ENCODE results near the gene SMC3. TPM values are rescaled to one million over a fixed set of nuclear protein-coding genes. Genes with fewer than 3 reads are reported as not detected.
A peak's percentile ranks its signal among the peaks of the same experiment; 100 is the strongest.

SMC3 gene
- total RNA-seq, 1 experiment from 2014 or later = 43.2 TPM

GRCh38 chr10:110549211-110549610, 18.3 kb upstream of the SMC3 start:
- H3K4me1 Mint-ChIP-seq (ENCODE audit: insufficient read depth, unreplicated experiment) = peaks cover 4% of the 10 kb centered on the region
- H3K9me3 Mint-ChIP-seq (ENCODE audit: unreplicated experiment) = no peaks in the 10 kb centered on the region
- CTCF ChIA-PET = interaction anchor here (0.7 to 7.0 kb wide), 9 partner anchors 14 to 317 kb away, joined by 3 to 85 read pairs (median 3); partner anchors contain the start of gene SMNDC1
- intact Hi-C loops (cut with micrococcal nuclease) = no loop called here
- no peaks in the 10 kb centered on the region for H3K36me3 Mint-ChIP-seq (ENCODE audit: insufficient read depth, unreplicated experiment)
- H3K27ac Mint-ChIP-seq (ENCODE audit: low read depth, unreplicated experiment) = no peak overlapping the region
- no peak for DNase-seq (ENCODE audit: unreplicated experiment)
- no peak overlapping the region for H3K4me3 Mint-ChIP-seq (ENCODE audit: unreplicated experiment)
- no TSS peak for BruUV-seq (replicated peaks)
- POLR2A ChIA-PET = interaction anchor here (0.9 to 1.4 kb wide), 6 partner anchors 11 to 280 kb away, joined by 3 to 7 read pairs (median 4); no protein-coding TSS in a partner anchor
- no peaks in the 10 kb centered on the region for H3K27me3 Mint-ChIP-seq (ENCODE audit: insufficient read depth, unreplicated experiment)
- no peak for TF ChIP-seq CTCF (IDR thresholded peaks at IDR 0.05; ENCODE audit: unreplicated experiment)

- ChIA-PET CTCF (no interaction called here), POLR2A (no interaction called here)
- DNase-seq (ENCODE audit: unreplicated experiment) = no peak
- Mint-ChIP-seq H3K36me3 (ENCODE audit: insufficient read depth, unreplicated experiment) (no peaks in the 10 kb centered on the region), H3K27me3 (ENCODE audit: insufficient read depth, unreplicated experiment) (no peaks in the 10 kb centered on the region), H3K9me3 (ENCODE audit: unreplicated experiment) (no peaks in the 10 kb centered on the region), H3K4me1 (ENCODE audit: insufficient read depth, unreplicated experiment) (peaks cover 4% of the 10 kb centered on the region), H3K4me3 (ENCODE audit: unreplicated experiment) (no peak overlapping the region), H3K27ac (ENCODE audit: low read depth, unreplicated experiment) (no peak overlapping the region)
- no peak for TF ChIP-seq CTCF (IDR thresholded peaks at IDR 0.05; ENCODE audit: unreplicated experiment)
- no TSS peak for BruUV-seq (replicated peaks)
- intact Hi-C loops (cut with micrococcal nuclease) = no loop called here
Measured at GRCh38 chr10:110553905-110554304, 13.6 kb upstream of the SMC3 start.

- intact Hi-C loops (cut with micrococcal nuclease) = no loop called here
- Mint-ChIP-seq H3K4me3 (ENCODE audit: unreplicated experiment) (no peak overlapping the region), H3K9me3 (ENCODE audit: unreplicated experiment) (peaks cover 5% of the 10 kb centered on the region), H3K36me3 (ENCODE audit: insufficient read depth, unreplicated experiment) (no peaks in the 10 kb centered on the region), H3K4me1 (ENCODE audit: insufficient read depth, unreplicated experiment) (peaks cover 4% of the 10 kb centered on the region), H3K27me3 (ENCODE audit: insufficient read depth, unreplicated experiment) (no peaks in the 10 kb centered on the region), H3K27ac (ENCODE audit: low read depth, unreplicated experiment) (no peak overlapping the region)
- no peak for DNase-seq (ENCODE audit: unreplicated experiment)
- ChIA-PET CTCF (no interaction called here), POLR2A (no interaction called here)
- no TSS peak for BruUV-seq (replicated peaks)
- no peak for TF ChIP-seq CTCF (IDR thresholded peaks at IDR 0.05; ENCODE audit: unreplicated experiment)
Measured at GRCh38 chr10:110556296-110556695, 11.2 kb upstream of the SMC3 start.

GRCh38 chr10:110556969-110557601, 10.4 kb upstream of the SMC3 start:
- Mint-ChIP-seq H3K4me3 (ENCODE audit: unreplicated experiment) (no peak overlapping the region), H3K27ac (ENCODE audit: low read depth, unreplicated experiment) (no peak overlapping the region), H3K4me1 (ENCODE audit: insufficient read depth, unreplicated experiment) (peaks cover 4% of the 10 kb centered on the region), H3K27me3 (ENCODE audit: insufficient read depth, unreplicated experiment) (no peaks in the 10 kb centered on the region), H3K36me3 (ENCODE audit: insufficient read depth, unreplicated experiment) (no peaks in the 10 kb centered on the region), H3K9me3 (ENCODE audit: unreplicated experiment) (peaks cover 7% of the 10 kb centered on the region)
- no TSS peak for BruUV-seq (replicated peaks)
- POLR2A ChIA-PET = no interaction called here
- TF ChIP-seq CTCF (IDR thresholded peaks at IDR 0.05; ENCODE audit: unreplicated experiment) = peak; percentile 19
- DNase-seq (ENCODE audit: unreplicated experiment) = peak; percentile 27
- intact Hi-C loops (cut with micrococcal nuclease) = no loop called here
- CTCF ChIA-PET = interaction anchor here (0.7 to 2.3 kb wide), 3 partner anchors 10 to 337 kb away, joined by 4 to 7 read pairs (median 5); no protein-coding TSS in a partner anchor

Measured in MCF 10A (cell line).